ENCODE results near the gene FGF11. TPM values are rescaled to one million over a fixed set of nuclear protein-coding genes. Genes with fewer than 3 reads are reported as not detected.

Gene FGF11
- total and polyA plus RNA-seq, 2 of the 13 experiments (the other 11 are each of a cell fraction or from before 2014, with no cell fraction given), result 0.20 to 7.6 TPM

DNA sequence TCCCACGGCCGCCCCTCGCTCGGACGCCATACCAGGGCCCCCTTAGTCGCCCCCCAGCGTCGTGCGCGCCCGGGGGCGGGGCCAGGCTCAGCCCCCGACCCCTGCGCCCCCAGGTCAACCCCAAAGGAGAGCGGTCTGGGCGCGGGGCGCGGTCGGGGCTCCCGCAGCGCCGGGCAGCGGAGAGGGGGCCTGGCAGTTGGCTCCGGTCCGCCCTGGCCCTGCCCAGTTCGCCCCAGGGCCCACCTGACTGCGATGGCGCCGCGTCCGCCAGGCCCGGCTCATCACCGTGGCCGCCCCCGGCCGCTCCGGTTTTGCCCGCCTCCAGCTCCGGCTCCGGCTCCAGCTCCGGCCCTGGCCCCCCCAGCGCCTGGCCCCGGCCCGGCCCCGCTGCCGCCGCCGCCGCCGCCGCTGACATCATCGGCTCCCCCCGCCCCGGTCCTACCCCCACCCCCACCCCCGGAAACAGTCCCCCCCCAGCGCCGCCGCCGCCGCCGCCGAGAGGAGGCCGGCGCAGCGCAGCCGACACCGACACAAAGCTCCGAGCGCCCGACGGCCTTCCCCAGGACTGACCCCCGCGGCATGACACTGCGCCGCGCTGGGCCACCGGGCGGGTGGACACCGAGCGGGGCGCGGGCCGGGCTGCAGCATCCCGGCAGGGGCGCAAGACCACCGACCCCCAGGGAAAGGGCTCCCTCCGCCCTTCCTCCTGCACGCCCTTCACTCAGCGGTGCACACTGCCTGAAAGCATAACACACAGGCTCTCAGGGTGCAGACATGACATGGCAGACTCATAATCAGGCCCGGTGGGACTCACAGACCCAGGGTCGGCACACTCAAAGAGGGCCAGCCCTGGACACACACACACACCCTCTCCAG is 40.1 kb downstream of the FGF11 start, which contains the start of gene ZBTB4 (continued):
- peak; percentile 52 for TF ChIP-seq AGO1 (IDR thresholded peaks at IDR 0.05; ENCODE audit: low read depth, low read length, poor library complexity, severe bottlenecking)
- TF ChIP-seq MEIS2 (CRISPR knock-in tag; IDR thresholded peaks at IDR 0.05), result peak; percentile 8; the same call in 1 of the 2 replicates
- peak; percentile 25; the same call in 1 of the 2 replicates for TF ChIP-seq TAF1 (CRISPR knock-in tag; IDR thresholded peaks at IDR 0.05)
- TF ChIP-seq BHLHE40 (IDR thresholded peaks at IDR 0.05; ENCODE audit: low read length), result 0 out of 2 replicates have a peak, but pooled peaks have one; percentile 8
- no peak for TF ChIP-seq ZNF598 (CRISPR knock-in tag; IDR thresholded peaks at IDR 0.05; ENCODE audit: borderline replicate concordance)
- peak; percentile 45; the same call in 1 of the 2 replicates for TF ChIP-seq RXRA (CRISPR knock-in tag; IDR thresholded peaks at IDR 0.05)
- TF ChIP-seq CCDC6 (CRISPR knock-in tag; IDR thresholded peaks at IDR 0.05), result peak; percentile 73; the same call in 1 of the 2 replicates
- no peak for TF ChIP-seq ATF7 (IDR thresholded peaks at IDR 0.05)
- TF ChIP-seq ATF7 (CRISPR knock-in tag; IDR thresholded peaks at IDR 0.05), result peak; percentile 54; the same call in 1 of the 2 replicates
- TF ChIP-seq ELF3 (CRISPR knock-in tag; IDR thresholded peaks at IDR 0.05), result 0 out of 2 replicates have a peak, but pooled peaks have one; percentile 10
- no peak for TF ChIP-seq KLF12 (CRISPR knock-in tag; IDR thresholded peaks at IDR 0.05; ENCODE audit: borderline replicate concordance)
- TF ChIP-seq, protein P1, sequence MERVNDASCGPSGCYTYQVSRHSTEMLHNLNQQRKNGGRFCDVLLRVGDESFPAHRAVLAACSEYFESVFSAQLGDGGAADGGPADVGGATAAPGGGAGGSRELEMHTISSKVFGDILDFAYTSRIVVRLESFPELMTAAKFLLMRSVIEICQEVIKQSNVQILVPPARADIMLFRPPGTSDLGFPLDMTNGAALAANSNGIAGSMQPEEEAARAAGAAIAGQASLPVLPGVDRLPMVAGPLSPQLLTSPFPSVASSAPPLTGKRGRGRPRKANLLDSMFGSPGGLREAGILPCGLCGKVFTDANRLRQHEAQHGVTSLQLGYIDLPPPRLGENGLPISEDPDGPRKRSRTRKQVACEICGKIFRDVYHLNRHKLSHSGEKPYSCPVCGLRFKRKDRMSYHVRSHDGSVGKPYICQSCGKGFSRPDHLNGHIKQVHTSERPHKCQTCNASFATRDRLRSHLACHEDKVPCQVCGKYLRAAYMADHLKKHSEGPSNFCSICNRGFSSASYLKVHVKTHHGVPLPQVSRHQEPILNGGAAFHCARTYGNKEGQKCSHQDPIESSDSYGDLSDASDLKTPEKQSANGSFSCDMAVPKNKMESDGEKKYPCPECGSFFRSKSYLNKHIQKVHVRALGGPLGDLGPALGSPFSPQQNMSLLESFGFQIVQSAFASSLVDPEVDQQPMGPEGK (CRISPR knock-in tag; IDR thresholded peaks at IDR 0.05), result peak; percentile 52
- TF ChIP-seq, protein P2, sequence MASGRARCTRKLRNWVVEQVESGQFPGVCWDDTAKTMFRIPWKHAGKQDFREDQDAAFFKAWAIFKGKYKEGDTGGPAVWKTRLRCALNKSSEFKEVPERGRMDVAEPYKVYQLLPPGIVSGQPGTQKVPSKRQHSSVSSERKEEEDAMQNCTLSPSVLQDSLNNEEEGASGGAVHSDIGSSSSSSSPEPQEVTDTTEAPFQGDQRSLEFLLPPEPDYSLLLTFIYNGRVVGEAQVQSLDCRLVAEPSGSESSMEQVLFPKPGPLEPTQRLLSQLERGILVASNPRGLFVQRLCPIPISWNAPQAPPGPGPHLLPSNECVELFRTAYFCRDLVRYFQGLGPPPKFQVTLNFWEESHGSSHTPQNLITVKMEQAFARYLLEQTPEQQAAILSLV (CRISPR knock-in tag; IDR thresholded peaks at IDR 0.05; ENCODE audit: borderline replicate concordance), result 0 out of 2 replicates have a peak, but pooled peaks have one; percentile 38
- TF ChIP-seq ZNF331 (CRISPR knock-in tag; IDR thresholded peaks at IDR 0.05), result no peak
- TF ChIP-seq, protein P3, sequence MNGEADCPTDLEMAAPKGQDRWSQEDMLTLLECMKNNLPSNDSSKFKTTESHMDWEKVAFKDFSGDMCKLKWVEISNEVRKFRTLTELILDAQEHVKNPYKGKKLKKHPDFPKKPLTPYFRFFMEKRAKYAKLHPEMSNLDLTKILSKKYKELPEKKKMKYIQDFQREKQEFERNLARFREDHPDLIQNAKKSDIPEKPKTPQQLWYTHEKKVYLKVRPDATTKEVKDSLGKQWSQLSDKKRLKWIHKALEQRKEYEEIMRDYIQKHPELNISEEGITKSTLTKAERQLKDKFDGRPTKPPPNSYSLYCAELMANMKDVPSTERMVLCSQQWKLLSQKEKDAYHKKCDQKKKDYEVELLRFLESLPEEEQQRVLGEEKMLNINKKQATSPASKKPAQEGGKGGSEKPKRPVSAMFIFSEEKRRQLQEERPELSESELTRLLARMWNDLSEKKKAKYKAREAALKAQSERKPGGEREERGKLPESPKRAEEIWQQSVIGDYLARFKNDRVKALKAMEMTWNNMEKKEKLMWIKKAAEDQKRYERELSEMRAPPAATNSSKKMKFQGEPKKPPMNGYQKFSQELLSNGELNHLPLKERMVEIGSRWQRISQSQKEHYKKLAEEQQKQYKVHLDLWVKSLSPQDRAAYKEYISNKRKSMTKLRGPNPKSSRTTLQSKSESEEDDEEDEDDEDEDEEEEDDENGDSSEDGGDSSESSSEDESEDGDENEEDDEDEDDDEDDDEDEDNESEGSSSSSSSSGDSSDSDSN (CRISPR knock-in tag; IDR thresholded peaks at IDR 0.05), result peak; percentile 72
- TF ChIP-seq, protein P4, sequence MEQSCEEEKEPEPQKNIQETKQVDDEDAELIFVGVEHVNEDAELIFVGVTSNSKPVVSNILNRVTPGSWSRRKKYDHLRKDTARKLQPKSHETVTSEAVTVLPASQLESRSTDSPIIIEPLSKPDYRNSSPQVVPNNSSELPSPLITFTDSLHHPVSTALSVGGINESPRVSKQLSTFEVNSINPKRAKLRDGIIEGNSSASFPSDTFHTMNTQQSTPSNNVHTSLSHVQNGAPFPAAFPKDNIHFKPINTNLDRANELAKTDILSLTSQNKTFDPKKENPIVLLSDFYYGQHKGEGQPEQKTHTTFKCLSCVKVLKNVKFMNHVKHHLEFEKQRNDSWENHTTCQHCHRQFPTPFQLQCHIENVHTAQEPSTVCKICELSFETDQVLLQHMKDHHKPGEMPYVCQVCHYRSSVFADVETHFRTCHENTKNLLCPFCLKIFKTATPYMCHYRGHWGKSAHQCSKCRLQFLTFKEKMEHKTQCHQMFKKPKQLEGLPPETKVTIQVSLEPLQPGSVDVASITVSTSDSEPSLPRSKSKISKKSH (CRISPR knock-in tag; IDR thresholded peaks at IDR 0.05; ENCODE audit: borderline replicate concordance), result 0 out of 2 replicates have a peak, but pooled peaks have one; percentile 27
- no peak for TF ChIP-seq ONECUT2 (CRISPR knock-in tag; IDR thresholded peaks at IDR 0.05)
- TF ChIP-seq ZBTB38 (CRISPR knock-in tag; IDR thresholded peaks at IDR 0.05), result peak; percentile 32; the same call in 1 of the 2 replicates

Measured in HepG2 (cell line).